ENCODE data around the gene CDK14.

Gene CDK14

GRCh38 chr7:91251877-91252276 is 655.8 kb downstream of the CDK14 start:
- H3K4me3 ChIP-seq (replicated peaks; ENCODE audit: insufficient read depth, low read length), result no peak overlapping the region
- DNase-seq (ENCODE audit: low read depth in 1 of 2, low spot score in 1 of 2), result no peak
- no peaks in the 10 kb centered on the region for H3K27me3 ChIP-seq (ENCODE audit: insufficient read depth, poor library complexity, severe bottlenecking)
- TF ChIP-seq CTCF (IDR thresholded peaks at IDR 0.05; ENCODE audit: insufficient read depth, low read length) (no peak), SPI1 (IDR thresholded peaks at IDR 0.05; ENCODE audit: borderline replicate concordance, low read depth) (no peak)
- no peak overlapping the region for H3K27ac ChIP-seq (replicated peaks)
